NCI-H510A (cell line): ENCODE measurements around the gene POU3F3.

Experiments used
- DNase-seq: peaks from one replicate; lab custom pipeline; 2025; lab: John Stamatoyannopoulos, UW

The POU3F3 gene

GRCh38 chr2:104875262-104875661 is 21.3 kb downstream of the POU3F3 start:
- no peak for DNase-seq

- no peak for DNase-seq
These were observed 23.0 kb downstream of the POU3F3 start for GRCh38 chr2:104876606-104877570.

GRCh38 chr2:104878863-104879512 is 25.1 kb downstream of the POU3F3 start:
- DNase-seq = no peak

GRCh38 chr2:104880076-104880475 is 26.2 kb downstream of the POU3F3 start:
- no peak for DNase-seq

- DNase-seq = no peak
These were observed 29.4 kb downstream of the POU3F3 start for GRCh38 chr2:104883357-104883756.

- no peak for DNase-seq
These were observed 31.3 kb downstream of the POU3F3 start for GRCh38 chr2:104885119-104885782.

GRCh38 chr2:104887676-104888075 is 33.8 kb downstream of the POU3F3 start:
- no peak for DNase-seq

- no peak for DNase-seq
These were observed 34.8 kb downstream of the POU3F3 start for GRCh38 chr2:104888489-104889258.

GRCh38 chr2:104889291-104889959 is 35.5 kb downstream of the POU3F3 start:
- DNase-seq = no peak

GRCh38 chr2:104889960-104890684 is 36.2 kb downstream of the POU3F3 start:
- no peak for DNase-seq

- DNase-seq = no peak
These were observed 36.8 kb downstream of the POU3F3 start for GRCh38 chr2:104890685-104891069.

GRCh38 chr2:104891145-104891544 is 37.2 kb downstream of the POU3F3 start:
- no peak for DNase-seq

- no peak for DNase-seq
These were observed 42.5 kb downstream of the POU3F3 start for GRCh38 chr2:104896446-104896845.

GRCh38 chr2:104897515-104898184 is 43.7 kb downstream of the POU3F3 start:
- DNase-seq = no peak

- DNase-seq = no peak
These were observed 46.7 kb downstream of the POU3F3 start for GRCh38 chr2:104900608-104901007.

GRCh38 chr2:104901037-104901881 is 47.3 kb downstream of the POU3F3 start:
- peak; percentile 73 for DNase-seq

- DNase-seq = no peak
These were observed 48.4 kb downstream of the POU3F3 start for GRCh38 chr2:104902317-104902716.
